Activated CD4-positive, CD25-positive, alpha-beta regulatory T cell treated with anti-CD3 and anti-CD28 coated beads, Interleukin-2, amount 50 U/mL, for 72 hours (primary cell): ENCODE measurements around the gene DNHD1.
A peak's percentile ranks its signal among the peaks of the same experiment; 100 is the strongest.

Source experiments
- DNase-seq: peaks from one replicate; pipeline ENCODE4 v3.0.0; 2021

The DNHD1 gene

GRCh38 chr11:6615882-6616585 lies 119.0 kb downstream of the DNHD1 start:
- DNase-seq: no peak

GRCh38 chr11:6616596-6617250 lies 119.6 kb downstream of the DNHD1 start:
- DNase-seq: no peak

- DNase-seq: no peak
These were observed 120.3 kb downstream of the DNHD1 start for GRCh38 chr11:6617315-6617781.

GRCh38 chr11:6618117-6619003 lies 121.3 kb downstream of the DNHD1 start:
- peak; percentile 61 for DNase-seq

GRCh38 chr11:6619004-6619745 lies 122.1 kb downstream of the DNHD1 start, which contains the start of gene TPP1:
Gene TPP1 (minus strand): TSS chr11:6619422. CDS start chr11:6619400, 22 bp downstream.
- peak; percentile 87 for DNase-seq

GRCh38 chr11:6620636-6621035 lies 123.6 kb downstream of the DNHD1 start:
- no peak for DNase-seq
